ENCODE results near the gene ARHGEF38.

The ARHGEF38 gene

GRCh38 chr4:105645440-105645839 lies 93.0 kb downstream of the ARHGEF38 start:
- Histone ChIP-seq H3K4me1 (ENCODE audit: control insufficient read depth, insufficient read depth, low read length) (no peaks in the 10 kb centered on the region), H3K9me3 (ENCODE audit: control insufficient read depth, insufficient read depth, low read length) (no peaks in the 10 kb centered on the region), H3K36me3 (ENCODE audit: control insufficient read depth, insufficient read depth, low read length) (no peaks in the 10 kb centered on the region), H3K27me3 (ENCODE audit: control insufficient read depth, insufficient read depth, low read length) (no peaks in the 10 kb centered on the region), H3K27ac (ENCODE audit: low read length) (no peak overlapping the region), H3K4me3 (ENCODE audit: low read length) (no peak overlapping the region)
- no CpG with 5 or more reads among the region's 1 CpG for WGBS (ENCODE audit: insufficient coverage, insufficient read length)
- DNase-seq (ENCODE audit: low read depth, low spot score): no peak

- H3K9me3 ChIP-seq (ENCODE audit: control insufficient read depth, insufficient read depth, low read length): no peaks in the 10 kb centered on the region
- H3K4me3 ChIP-seq (ENCODE audit: low read length): no peak overlapping the region
- H3K27me3 ChIP-seq (ENCODE audit: control insufficient read depth, insufficient read depth, low read length): no peaks in the 10 kb centered on the region
- no peaks in the 10 kb centered on the region for H3K4me1 ChIP-seq (ENCODE audit: control insufficient read depth, insufficient read depth, low read length)
- DNase-seq (ENCODE audit: low read depth, low spot score): no peak
- no CpG with 5 or more reads among the region's 1 CpG for WGBS (ENCODE audit: insufficient coverage, insufficient read length)
- H3K27ac ChIP-seq (ENCODE audit: low read length): no peak overlapping the region
- no peaks in the 10 kb centered on the region for H3K36me3 ChIP-seq (ENCODE audit: control insufficient read depth, insufficient read depth, low read length)
Measured at GRCh38 chr4:105650190-105650589, 97.8 kb downstream of the ARHGEF38 start.

DNA sequence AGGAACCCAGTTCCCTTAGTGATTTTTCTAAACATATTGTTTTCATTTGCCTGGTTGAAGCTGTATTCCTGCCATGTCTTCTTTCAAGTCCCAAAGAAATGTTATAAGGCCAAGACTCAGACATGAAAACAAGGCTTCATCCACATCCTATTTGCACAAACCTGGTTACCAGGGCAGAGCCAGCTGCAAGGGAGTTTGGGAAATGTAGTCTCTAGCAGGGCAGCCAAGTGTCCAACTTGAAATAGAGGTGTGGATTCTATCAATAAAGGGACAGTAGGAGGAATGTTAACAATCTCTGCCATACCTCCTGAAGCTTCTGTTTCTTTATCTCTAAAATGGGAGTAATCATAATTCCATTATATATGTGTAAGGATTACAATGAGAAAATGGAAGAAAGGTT lies 99.5 kb downstream of the ARHGEF38 start:
- Histone ChIP-seq H3K9me3 (ENCODE audit: control insufficient read depth, insufficient read depth, low read length) (no peaks in the 10 kb centered on the region), H3K27me3 (ENCODE audit: control insufficient read depth, insufficient read depth, low read length) (no peaks in the 10 kb centered on the region), H3K36me3 (ENCODE audit: control insufficient read depth, insufficient read depth, low read length) (no peaks in the 10 kb centered on the region), H3K4me1 (ENCODE audit: control insufficient read depth, insufficient read depth, low read length) (no peaks in the 10 kb centered on the region), H3K27ac (ENCODE audit: low read length) (no peak overlapping the region), H3K4me3 (ENCODE audit: low read length) (no peak overlapping the region)
- no peak for DNase-seq (ENCODE audit: low read depth, low spot score)

DNA sequence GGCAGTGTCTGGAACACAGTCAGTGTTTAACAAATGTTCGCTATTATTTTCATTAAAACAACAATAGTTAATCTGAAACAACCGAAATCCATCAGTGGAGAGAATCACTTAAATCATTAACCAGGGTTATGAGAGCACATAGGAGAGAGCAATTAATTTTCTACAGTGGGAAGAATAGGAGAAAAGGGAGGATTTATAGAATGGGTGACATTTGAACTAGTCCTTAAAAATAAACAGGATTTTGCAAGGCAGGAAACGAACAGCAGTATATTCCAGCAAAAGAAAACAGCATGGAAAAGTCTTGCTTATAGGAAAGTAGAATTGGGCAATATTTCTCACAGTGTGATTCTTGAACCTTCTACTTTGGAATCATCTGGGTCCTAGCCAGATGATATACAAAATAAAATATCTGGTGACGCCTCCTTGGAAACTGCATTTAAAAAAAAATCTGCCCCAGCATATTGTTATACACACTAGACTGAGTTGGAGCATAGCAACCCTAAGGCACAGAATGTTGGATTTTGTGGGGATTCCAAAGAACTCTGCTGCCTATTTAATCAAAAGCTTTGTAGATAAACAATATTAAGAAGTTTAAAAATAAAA lies 100.0 kb downstream of the ARHGEF38 start:
- H3K4me1 ChIP-seq (ENCODE audit: control insufficient read depth, insufficient read depth, low read length): no peaks in the 10 kb centered on the region
- H3K27me3 ChIP-seq (ENCODE audit: control insufficient read depth, insufficient read depth, low read length): no peaks in the 10 kb centered on the region
- no peak overlapping the region for H3K27ac ChIP-seq (ENCODE audit: low read length)
- no CpG with 5 or more reads among the region's 4 CpGs for WGBS (ENCODE audit: insufficient coverage, insufficient read length)
- H3K4me3 ChIP-seq (ENCODE audit: low read length): no peak overlapping the region
- no peaks in the 10 kb centered on the region for H3K9me3 ChIP-seq (ENCODE audit: control insufficient read depth, insufficient read depth, low read length)
- DNase-seq (ENCODE audit: low read depth, low spot score): no peak
- no peaks in the 10 kb centered on the region for H3K36me3 ChIP-seq (ENCODE audit: control insufficient read depth, insufficient read depth, low read length)

DNA sequence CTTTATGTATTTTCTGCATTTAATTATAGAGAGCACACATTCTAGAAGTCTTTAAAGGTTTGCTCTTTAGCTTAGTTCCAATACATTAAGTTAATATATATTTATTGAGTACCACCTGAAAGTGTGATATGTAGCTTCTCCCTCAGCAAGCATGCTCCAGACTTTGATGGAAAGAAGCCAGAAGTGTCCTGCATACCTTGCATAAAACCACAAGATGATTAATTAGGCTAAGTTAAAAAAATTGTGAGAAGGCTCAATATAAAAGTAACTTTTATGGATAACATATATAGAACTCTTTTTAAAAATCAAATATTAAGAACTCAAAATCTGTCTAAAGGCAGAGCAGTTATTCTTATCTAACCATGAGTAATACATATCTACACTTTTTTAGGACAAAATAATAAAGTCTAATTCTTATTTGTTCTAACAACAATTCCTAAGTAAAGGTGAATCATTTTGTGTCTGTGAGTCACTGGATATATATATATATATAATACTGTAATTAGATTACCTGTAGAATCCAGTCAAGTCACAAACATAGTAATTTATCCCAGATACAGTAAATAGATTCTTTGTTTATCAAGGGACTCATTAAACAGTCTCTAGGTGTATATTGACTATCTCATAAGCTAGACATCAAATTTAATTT lies 104.8 kb downstream of the ARHGEF38 start:
- no peaks in the 10 kb centered on the region for H3K36me3 ChIP-seq (ENCODE audit: control insufficient read depth, insufficient read depth, low read length)
- H3K27ac ChIP-seq (ENCODE audit: low read length): no peak overlapping the region
- no peak for DNase-seq (ENCODE audit: low read depth, low spot score)
- no peak overlapping the region for H3K4me3 ChIP-seq (ENCODE audit: low read length)
- H3K9me3 ChIP-seq (ENCODE audit: control insufficient read depth, insufficient read depth, low read length): no peaks in the 10 kb centered on the region
- peaks cover 1% of the 10 kb centered on the region; the same call in 1 of the 2 replicates for H3K4me1 ChIP-seq (ENCODE audit: control insufficient read depth, insufficient read depth, low read length)
- no peaks in the 10 kb centered on the region for H3K27me3 ChIP-seq (ENCODE audit: control insufficient read depth, insufficient read depth, low read length)

GRCh38 chr4:105659190-105659589 lies 106.8 kb downstream of the ARHGEF38 start:
- Histone ChIP-seq H3K9me3 (ENCODE audit: control insufficient read depth, insufficient read depth, low read length) (no peaks in the 10 kb centered on the region), H3K4me3 (ENCODE audit: low read length) (no peak overlapping the region), H3K36me3 (ENCODE audit: control insufficient read depth, insufficient read depth, low read length) (no peaks in the 10 kb centered on the region), H3K27ac (ENCODE audit: low read length) (no peak overlapping the region), H3K4me1 (ENCODE audit: control insufficient read depth, insufficient read depth, low read length) (peaks cover 1% of the 10 kb centered on the region; the same call in 1 of the 2 replicates), H3K27me3 (ENCODE audit: control insufficient read depth, insufficient read depth, low read length) (no peaks in the 10 kb centered on the region)
- no CpG with 5 or more reads among the region's 6 CpGs for WGBS (ENCODE audit: insufficient coverage, insufficient read length)
- DNase-seq (ENCODE audit: low read depth, low spot score): no peak

DNA sequence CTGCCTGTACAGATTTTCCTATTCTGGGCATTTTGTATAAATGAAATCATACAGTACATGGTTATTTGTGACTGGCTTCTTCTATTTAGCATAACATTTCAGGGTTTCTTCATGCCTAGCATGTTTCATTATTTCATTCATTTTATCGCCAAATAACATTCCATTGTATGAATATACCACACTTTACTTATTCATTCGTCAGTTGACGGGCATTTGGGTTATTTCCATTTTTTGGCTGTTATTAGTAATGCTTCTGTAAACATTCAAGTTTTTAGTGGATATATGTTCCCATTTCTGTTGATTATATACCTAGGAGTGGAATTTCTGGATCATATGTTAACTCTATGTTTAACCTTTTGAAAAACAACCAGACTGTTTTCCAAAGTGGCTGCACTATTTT lies 108.6 kb downstream of the ARHGEF38 start:
- H3K36me3 ChIP-seq (ENCODE audit: control insufficient read depth, insufficient read depth, low read length): no peaks in the 10 kb centered on the region
- WGBS (ENCODE audit: insufficient coverage, insufficient read length): no CpG with 5 or more reads among the region's 3 CpGs
- no peak overlapping the region for H3K27ac ChIP-seq (ENCODE audit: low read length)
- no peaks in the 10 kb centered on the region for H3K27me3 ChIP-seq (ENCODE audit: control insufficient read depth, insufficient read depth, low read length)
- H3K4me1 ChIP-seq (ENCODE audit: control insufficient read depth, insufficient read depth, low read length): peaks cover 1% of the 10 kb centered on the region; the same call in 1 of the 2 replicates
- no peak for DNase-seq (ENCODE audit: low read depth, low spot score)
- no peak overlapping the region for H3K4me3 ChIP-seq (ENCODE audit: low read length)
- no peaks in the 10 kb centered on the region for H3K9me3 ChIP-seq (ENCODE audit: control insufficient read depth, insufficient read depth, low read length)

DNA sequence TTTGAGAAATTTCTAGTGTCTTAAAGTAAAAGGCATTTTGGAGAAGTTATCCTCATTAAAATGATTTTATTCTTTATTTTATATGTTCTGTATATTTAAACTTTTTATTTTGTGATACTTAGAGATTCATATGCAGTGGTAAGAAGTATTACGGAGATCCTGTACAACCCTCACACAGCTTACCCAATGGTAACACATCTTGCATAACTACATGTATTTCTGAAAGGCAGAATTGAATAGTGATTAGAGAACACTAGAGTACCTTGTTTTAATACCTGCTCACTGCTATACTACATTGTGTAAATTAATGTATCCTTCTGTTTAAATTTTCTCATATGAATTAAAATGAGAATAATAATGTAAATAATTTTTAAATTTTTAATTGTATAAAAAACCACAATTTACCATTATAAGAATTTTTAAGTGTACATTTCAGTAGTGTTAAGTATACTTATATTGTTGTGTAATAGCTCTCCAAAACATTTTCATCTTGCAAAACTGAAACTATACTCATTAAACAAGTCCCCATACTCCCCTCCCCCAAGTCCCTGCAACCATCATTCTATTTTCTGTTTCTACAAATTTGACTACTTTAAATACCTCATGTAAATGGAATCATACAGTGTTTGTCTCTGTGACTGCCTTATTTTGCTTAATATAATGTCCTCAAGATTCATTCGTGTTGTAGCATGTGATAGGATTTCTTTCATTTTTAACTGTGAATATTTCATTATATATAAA lies 110.7 kb downstream of the ARHGEF38 start:
- DNase-seq (ENCODE audit: low read depth, low spot score): no peak
- Histone ChIP-seq H3K4me3 (ENCODE audit: low read length) (no peak overlapping the region), H3K36me3 (ENCODE audit: control insufficient read depth, insufficient read depth, low read length) (no peaks in the 10 kb centered on the region), H3K4me1 (ENCODE audit: control insufficient read depth, insufficient read depth, low read length) (peaks cover 1% of the 10 kb centered on the region; the same call in 1 of the 2 replicates), H3K27ac (ENCODE audit: low read length) (no peak overlapping the region), H3K27me3 (ENCODE audit: control insufficient read depth, insufficient read depth, low read length) (no peaks in the 10 kb centered on the region), H3K9me3 (ENCODE audit: control insufficient read depth, insufficient read depth, low read length) (no peaks in the 10 kb centered on the region)
- no CpG with 5 or more reads among the region's 2 CpGs for WGBS (ENCODE audit: insufficient coverage, insufficient read length)

DNA sequence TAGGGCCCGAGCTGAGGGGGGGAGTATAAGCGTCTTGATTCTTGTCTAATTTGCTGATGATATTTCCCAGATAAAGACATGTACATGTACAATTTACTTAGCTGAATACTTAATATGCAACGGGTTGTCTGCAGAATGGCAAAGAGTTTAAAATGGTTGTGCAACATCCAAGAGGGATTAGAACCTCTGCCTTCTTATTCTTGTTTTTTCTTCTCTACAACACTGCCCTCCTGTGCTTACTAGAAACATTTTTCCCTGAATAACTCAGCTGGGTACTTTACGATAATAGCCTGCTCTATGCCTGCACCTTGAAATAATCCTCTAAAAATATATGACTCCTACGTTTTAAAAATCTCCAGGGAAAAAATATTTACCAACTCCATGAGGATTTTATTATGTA lies 114.3 kb downstream of the ARHGEF38 start:
- no peak overlapping the region for H3K4me3 ChIP-seq (ENCODE audit: low read length)
- no peaks in the 10 kb centered on the region for H3K4me1 ChIP-seq (ENCODE audit: control insufficient read depth, insufficient read depth, low read length)
- no CpG with 5 or more reads among the region's 5 CpGs for WGBS (ENCODE audit: insufficient coverage, insufficient read length)
- DNase-seq (ENCODE audit: low read depth, low spot score): no peak
- no peaks in the 10 kb centered on the region for H3K9me3 ChIP-seq (ENCODE audit: control insufficient read depth, insufficient read depth, low read length)
- no peaks in the 10 kb centered on the region for H3K27me3 ChIP-seq (ENCODE audit: control insufficient read depth, insufficient read depth, low read length)
- H3K27ac ChIP-seq (ENCODE audit: low read length): no peak overlapping the region
- no peaks in the 10 kb centered on the region for H3K36me3 ChIP-seq (ENCODE audit: control insufficient read depth, insufficient read depth, low read length)

GRCh38 chr4:105670684-105671083 lies 118.3 kb downstream of the ARHGEF38 start:
- H3K36me3 ChIP-seq (ENCODE audit: control insufficient read depth, insufficient read depth, low read length): no peaks in the 10 kb centered on the region
- H3K4me1 ChIP-seq (ENCODE audit: control insufficient read depth, insufficient read depth, low read length): no peaks in the 10 kb centered on the region
- no peak overlapping the region for H3K4me3 ChIP-seq (ENCODE audit: low read length)
- H3K27ac ChIP-seq (ENCODE audit: low read length): no peak overlapping the region
- no peaks in the 10 kb centered on the region for H3K9me3 ChIP-seq (ENCODE audit: control insufficient read depth, insufficient read depth, low read length)
- no peak for DNase-seq (ENCODE audit: low read depth, low spot score)
- H3K27me3 ChIP-seq (ENCODE audit: control insufficient read depth, insufficient read depth, low read length): no peaks in the 10 kb centered on the region

DNA sequence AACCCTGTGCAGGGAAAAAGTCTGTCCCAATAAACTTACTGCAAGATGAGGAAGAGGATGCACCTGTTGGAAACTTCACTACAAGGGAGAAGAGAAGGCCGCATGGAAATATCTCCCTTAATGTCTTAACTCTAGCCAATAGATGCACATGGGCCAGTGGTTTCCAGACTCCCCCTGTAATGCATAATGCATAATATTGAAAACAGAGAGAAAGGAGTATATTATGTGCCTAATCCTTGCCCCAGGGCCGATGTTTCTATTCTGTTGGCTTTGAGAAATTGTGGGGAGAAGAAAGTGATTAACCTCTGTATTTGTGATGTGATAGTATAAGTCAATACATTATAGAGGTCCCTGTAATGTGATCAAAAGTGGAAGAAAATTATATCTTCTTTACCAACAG lies 118.9 kb downstream of the ARHGEF38 start:
- H3K36me3 ChIP-seq (ENCODE audit: control insufficient read depth, insufficient read depth, low read length): no peaks in the 10 kb centered on the region
- DNase-seq (ENCODE audit: low read depth, low spot score): no peak
- WGBS (ENCODE audit: insufficient coverage, insufficient read length): no CpG with 5 or more reads among the region's 2 CpGs
- no peak overlapping the region for H3K4me3 ChIP-seq (ENCODE audit: low read length)
- H3K9me3 ChIP-seq (ENCODE audit: control insufficient read depth, insufficient read depth, low read length): no peaks in the 10 kb centered on the region
- no peaks in the 10 kb centered on the region for H3K4me1 ChIP-seq (ENCODE audit: control insufficient read depth, insufficient read depth, low read length)
- no peak overlapping the region for H3K27ac ChIP-seq (ENCODE audit: low read length)
- no peaks in the 10 kb centered on the region for H3K27me3 ChIP-seq (ENCODE audit: control insufficient read depth, insufficient read depth, low read length)

All from iPS DF 6.9 (cell line).